Sigmoid colon (tissue), 4 donors: ENCODE measurements around the gene PCGF6.

Experiments used
- POLR2A ChIP-seq, 2 donors: fragments of 450-650 bp; IDR thresholded peaks; one replicate each; pipeline ENCODE4 v1.6.1; 2016; ENCODE audit warnings: antibody characterized with exemption in 2 of 2, mild to moderate bottlenecking in 2 of 2, moderate library complexity in 2 of 2
- POLR2AphosphoS5 ChIP-seq, 4 donors: sonication (generic); formaldehyde crosslinking; IDR thresholded peaks; one replicate each; pipeline ENCODE4 v1.6.1; 2017; ENCODE audit warnings: antibody characterized with exemption in 4 of 4
- TF ChIP-seq, protein P1 (sequence below), 4 experiments: fragments of 450-650 bp in 3 of 4; fragments of 200-600 bp in 1 of 4; IDR thresholded peaks; one replicate each; pipeline ENCODE4 v1.5.1; 2016 to 2019; ENCODE audit warnings: antibody characterized with exemption in 4 of 4, mild to moderate bottlenecking in 3 of 4, moderate library complexity in 2 of 4

DNA sequence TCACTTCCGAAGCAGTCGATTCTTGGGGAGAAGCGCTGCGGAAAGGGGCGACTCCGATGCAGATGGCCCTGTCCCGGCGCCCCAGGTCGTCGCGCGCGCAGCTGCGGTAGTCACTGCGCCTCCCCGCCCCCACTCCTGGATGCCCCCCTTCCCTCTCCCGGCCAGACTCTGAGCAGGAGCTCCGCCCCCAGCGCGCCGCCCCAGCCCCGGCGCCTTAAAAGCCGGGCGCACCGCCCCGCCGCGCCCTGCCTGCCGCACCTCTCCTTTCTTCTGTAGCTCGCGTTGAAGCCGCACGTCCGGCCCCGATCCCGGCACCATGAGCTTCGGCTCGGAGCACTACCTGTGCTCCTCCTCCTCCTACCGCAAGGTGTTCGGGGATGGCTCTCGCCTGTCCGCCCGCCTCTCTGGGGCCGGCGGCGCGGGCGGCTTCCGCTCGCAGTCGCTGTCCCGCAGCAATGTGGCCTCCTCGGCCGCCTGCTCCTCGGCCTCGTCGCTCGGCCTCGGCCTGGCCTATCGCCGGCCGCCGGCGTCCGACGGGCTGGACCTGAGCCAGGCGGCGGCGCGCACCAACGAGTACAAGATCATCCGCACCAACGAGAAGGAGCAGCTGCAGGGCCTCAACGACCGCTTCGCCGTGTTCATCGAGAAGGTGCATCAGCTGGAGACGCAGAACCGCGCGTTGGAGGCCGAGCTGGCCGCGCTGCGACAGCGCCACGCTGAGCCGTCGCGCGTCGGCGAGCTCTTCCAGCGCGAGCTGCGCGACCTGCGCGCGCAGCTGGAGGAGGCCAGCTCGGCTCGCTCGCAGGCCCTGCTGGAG lies 73.8 kb downstream of the PCGF6 start, which contains the start of gene INA:
- TF ChIP-seq, protein P1, sequence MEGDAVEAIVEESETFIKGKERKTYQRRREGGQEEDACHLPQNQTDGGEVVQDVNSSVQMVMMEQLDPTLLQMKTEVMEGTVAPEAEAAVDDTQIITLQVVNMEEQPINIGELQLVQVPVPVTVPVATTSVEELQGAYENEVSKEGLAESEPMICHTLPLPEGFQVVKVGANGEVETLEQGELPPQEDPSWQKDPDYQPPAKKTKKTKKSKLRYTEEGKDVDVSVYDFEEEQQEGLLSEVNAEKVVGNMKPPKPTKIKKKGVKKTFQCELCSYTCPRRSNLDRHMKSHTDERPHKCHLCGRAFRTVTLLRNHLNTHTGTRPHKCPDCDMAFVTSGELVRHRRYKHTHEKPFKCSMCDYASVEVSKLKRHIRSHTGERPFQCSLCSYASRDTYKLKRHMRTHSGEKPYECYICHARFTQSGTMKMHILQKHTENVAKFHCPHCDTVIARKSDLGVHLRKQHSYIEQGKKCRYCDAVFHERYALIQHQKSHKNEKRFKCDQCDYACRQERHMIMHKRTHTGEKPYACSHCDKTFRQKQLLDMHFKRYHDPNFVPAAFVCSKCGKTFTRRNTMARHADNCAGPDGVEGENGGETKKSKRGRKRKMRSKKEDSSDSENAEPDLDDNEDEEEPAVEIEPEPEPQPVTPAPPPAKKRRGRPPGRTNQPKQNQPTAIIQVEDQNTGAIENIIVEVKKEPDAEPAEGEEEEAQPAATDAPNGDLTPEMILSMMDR (IDR thresholded peaks at IDR 0.05): no peak
- no peak for TF ChIP-seq POLR2AphosphoS5 (IDR thresholded peaks at IDR 0.05)
- TF ChIP-seq POLR2A (IDR thresholded peaks at IDR 0.05): no peak
